Pancreas (tissue), 8 donors: ENCODE data around the gene NPTN. TPM values are rescaled to one million over a fixed set of nuclear protein-coding genes. Genes with fewer than 3 reads are reported as not detected.

Source experiments
- polyA plus RNA-seq, 2 donors: library from polyadenylated mRNA; stranded (reverse); fragments of 200-250 nt; gene quantifications; one replicate each; pipeline ENCODE4 v1.2.3, GENCODE V29; 2013
- total RNA-seq, 6 donors: library from RNA; stranded (reverse); fragmentation: NEBNext Ultra II Directional in 4 of 6; extraction: Animal tissue kit (Norgen Biotek cat#: 25700) in 4 of 6; gene quantifications; one replicate each; pipeline versions ENCODE4 v1.2.1 to v1.2.4, GENCODE V29; 2021 to 2023
- donor health status: healthy with polysubstance abuse.
- donor health status: DM: no; HTN: no; CAD: no; lungs with moderate emphysema.
- donor health status: DM: no; HTN: no; CAD: no.
- donor health status: Bipolar disorder and iron deficiency.
- donor health status: DM: yes; HTN: yes; CAD: no.
- donor health status: DM: no; HTN: no; CAD: no.
- donor health status: DM: no; HTN: no; CAD: no.
- donor health status: DM: yes; HTN: yes; CAD: no.

NPTN gene
- total and polyA plus RNA-seq, 8 donors, result 16.2 to 61.9 (median 36.8) TPM

Other genes starting within 250 kb of the NPTN start
- not detected for gene REC114, start 190.2 kb downstream of the NPTN start, total RNA-seq
- gene REC114, start 190.2 kb downstream of the NPTN start, polyA plus RNA-seq, result not detected
- 10 to 100 TPM; 13.9 to 56.0 (median 18.0) TPM for gene CD276, start 51.0 kb upstream of the NPTN start, total RNA-seq
- 10 to 100 TPM; 26.4 to 30.4 TPM for gene CD276, start 51.0 kb upstream of the NPTN start, polyA plus RNA-seq
- 1 to 10 TPM in 4 of 6 donors, under 1 TPM in 2; 0.42 to 2.7 (median 1.6) TPM for gene INSYN1, start 120.0 kb upstream of the NPTN start, total RNA-seq
- 10 to 100 TPM in 1 of 2 donors, 1 to 10 TPM in 1; 6.0 to 28.2 TPM for gene INSYN1, start 120.0 kb upstream of the NPTN start, polyA plus RNA-seq
- not detected for gene TBC1D21, start 240.2 kb upstream of the NPTN start, total RNA-seq
- gene TBC1D21, start 240.2 kb upstream of the NPTN start, polyA plus RNA-seq, result not detected